Measurements from ENCODE around the gene VNN1. TPM values are rescaled to one million over a fixed set of nuclear protein-coding genes. Genes with fewer than 3 reads are reported as not detected.

Gene VNN1
- total and polyA plus RNA-seq, 2 donors (not counting 3 experiments of a cell fraction or from before 2014, with no cell fraction given), result not detected

DNA sequence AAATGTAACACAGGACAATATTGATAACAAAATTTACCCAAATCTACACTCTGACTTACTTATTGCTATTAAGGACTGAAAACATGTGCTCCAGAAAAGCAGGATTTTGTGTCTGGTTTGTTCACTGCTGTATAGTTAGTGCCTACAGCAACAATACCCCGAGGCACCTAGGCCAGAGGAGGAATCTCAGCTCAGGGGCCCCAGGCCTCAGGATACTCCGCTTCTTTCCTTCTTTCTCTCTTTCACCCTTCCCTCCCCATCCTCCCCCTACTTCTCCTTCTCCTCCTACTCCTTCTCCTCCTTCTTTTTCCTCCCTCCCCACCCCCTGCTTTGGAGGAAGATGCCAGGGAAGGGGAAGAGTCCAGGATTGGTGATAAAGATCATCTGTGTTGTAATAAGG lies 44.8 kb upstream of the VNN1 start:
- Histone ChIP-seq H3K4me1 (ENCODE audit: control insufficient read depth, extremely low read depth, insufficient read depth, low read length) (no peaks in the 10 kb centered on the region), H3K9ac (replicated peaks; ENCODE audit: extremely low read depth, insufficient read depth, low read length) (no peak overlapping the region), H4K20me1 (replicated peaks; ENCODE audit: control insufficient read depth, extremely low read depth, insufficient read depth, low read length) (no peaks in the 10 kb centered on the region), H3K27ac (ENCODE audit: insufficient read depth, low read depth, low read length) (no peak overlapping the region), H3K79me2 (ENCODE audit: control insufficient read depth, insufficient read depth, low read length) (no peaks in the 10 kb centered on the region), H3K9me3 (replicated peaks; ENCODE audit: control insufficient read depth, insufficient read depth, low read length) (no peaks in the 10 kb centered on the region), H3K4me2 (ENCODE audit: insufficient read depth, low read length) (no peak overlapping the region), H3K9me1 (replicated peaks; ENCODE audit: control insufficient read depth, extremely low read depth, insufficient read depth, low read length) (no peaks in the 10 kb centered on the region), H3K4me3 (replicated peaks in 1 of 3; ENCODE audit: insufficient read depth in 1 of 3, low read depth in 1 of 3, low read length in 3 of 3) (no peak overlapping the region), H3K27me3 (ENCODE audit: control insufficient read depth in 2 of 2, insufficient read depth in 2 of 2, low read length in 2 of 2) (peaks cover 0 to 5% of the 10 kb centered on the region in 2 experiments), H2AFZ (ENCODE audit: low read depth, low read length) (no peak overlapping the region), H3K36me3 (ENCODE audit: control insufficient read depth in 2 of 2, extremely low read depth in 1 of 2, insufficient read depth in 2 of 2, low read length in 2 of 2) (no peaks in the 10 kb centered on the region)
- dilution Hi-C loops (cut with MboI; ENCODE audit: extremely low pct_ligation_motif_present, low sequenced_read_pairs), result no loop called here
- FAIRE-seq (no peak), DNase-seq (ENCODE audit: low read depth, low spot score) (no peak)
- intact Hi-C loops (cut with micrococcal nuclease), result no loop called here
- ChIA-PET POLR2A (no interaction called here), CTCF (no interaction called here)
- BruUV-seq (replicated peaks), result no TSS peak
- no peak for TF ChIP-seq GATA2 (IDR thresholded peaks at IDR 0.05; ENCODE audit: insufficient read depth, insufficient read length, low read depth, low read length)
- no peak for TF ChIP-seq MYC (IDR thresholded peaks at IDR 0.05; ENCODE audit: low read depth, low read length)
- no peak for TF ChIP-seq FOS (IDR thresholded peaks at IDR 0.05; ENCODE audit: borderline replicate concordance, insufficient read depth, low read length)
- no peak for TF ChIP-seq JUN (IDR thresholded peaks at IDR 0.05; ENCODE audit: borderline replicate concordance, insufficient read depth, insufficient read length, low read depth)
- no peak for TF ChIP-seq POLR2A (IDR thresholded peaks at IDR 0.05; ENCODE audit: low read depth, low read length)
- no peak for TF ChIP-seq POLR2AphosphoS5 (IDR thresholded peaks at IDR 0.05; ENCODE audit: insufficient read depth, low read depth, low read length)
- TF ChIP-seq, protein P1, sequence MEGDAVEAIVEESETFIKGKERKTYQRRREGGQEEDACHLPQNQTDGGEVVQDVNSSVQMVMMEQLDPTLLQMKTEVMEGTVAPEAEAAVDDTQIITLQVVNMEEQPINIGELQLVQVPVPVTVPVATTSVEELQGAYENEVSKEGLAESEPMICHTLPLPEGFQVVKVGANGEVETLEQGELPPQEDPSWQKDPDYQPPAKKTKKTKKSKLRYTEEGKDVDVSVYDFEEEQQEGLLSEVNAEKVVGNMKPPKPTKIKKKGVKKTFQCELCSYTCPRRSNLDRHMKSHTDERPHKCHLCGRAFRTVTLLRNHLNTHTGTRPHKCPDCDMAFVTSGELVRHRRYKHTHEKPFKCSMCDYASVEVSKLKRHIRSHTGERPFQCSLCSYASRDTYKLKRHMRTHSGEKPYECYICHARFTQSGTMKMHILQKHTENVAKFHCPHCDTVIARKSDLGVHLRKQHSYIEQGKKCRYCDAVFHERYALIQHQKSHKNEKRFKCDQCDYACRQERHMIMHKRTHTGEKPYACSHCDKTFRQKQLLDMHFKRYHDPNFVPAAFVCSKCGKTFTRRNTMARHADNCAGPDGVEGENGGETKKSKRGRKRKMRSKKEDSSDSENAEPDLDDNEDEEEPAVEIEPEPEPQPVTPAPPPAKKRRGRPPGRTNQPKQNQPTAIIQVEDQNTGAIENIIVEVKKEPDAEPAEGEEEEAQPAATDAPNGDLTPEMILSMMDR (IDR thresholded peaks at IDR 0.05; ENCODE audit: extremely low read depth in 1 of 2, insufficient read depth in 1 of 2, low read depth in 1 of 2, low read length in 2 of 2), result no peak
- TF ChIP-seq, protein P2, sequence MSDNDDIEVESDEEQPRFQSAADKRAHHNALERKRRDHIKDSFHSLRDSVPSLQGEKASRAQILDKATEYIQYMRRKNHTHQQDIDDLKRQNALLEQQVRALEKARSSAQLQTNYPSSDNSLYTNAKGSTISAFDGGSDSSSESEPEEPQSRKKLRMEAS (IDR thresholded peaks at IDR 0.05; ENCODE audit: insufficient read depth, insufficient read length), result no peak
- TF ChIP-seq EZH2 (IDR thresholded peaks at IDR 0.05; ENCODE audit: borderline replicate concordance, low read depth, low read length, severe bottlenecking), result no peak

All from endothelial cell of umbilical vein (primary cell).